B cell (primary cell): ENCODE results near the gene ATP10A.

ENCODE experiments used
- EZH2 ChIP-seq: IDR thresholded peaks from 2 replicates; pipeline ENCODE4 v1.6.1; 2012; ENCODE audit warnings: borderline replicate concordance, low read depth, mild to moderate bottlenecking, moderate library complexity, low read length; ENCODE audit not compliant: insufficient read depth, poor library complexity, severe bottlenecking
- TF ChIP-seq, protein P1 (sequence below): fragments of 200-600 bp; IDR thresholded peaks from one replicate; pipeline ENCODE4 v1.8.0; 2022; ENCODE audit warnings: antibody characterized with exemption, mild to moderate bottlenecking

DNA sequence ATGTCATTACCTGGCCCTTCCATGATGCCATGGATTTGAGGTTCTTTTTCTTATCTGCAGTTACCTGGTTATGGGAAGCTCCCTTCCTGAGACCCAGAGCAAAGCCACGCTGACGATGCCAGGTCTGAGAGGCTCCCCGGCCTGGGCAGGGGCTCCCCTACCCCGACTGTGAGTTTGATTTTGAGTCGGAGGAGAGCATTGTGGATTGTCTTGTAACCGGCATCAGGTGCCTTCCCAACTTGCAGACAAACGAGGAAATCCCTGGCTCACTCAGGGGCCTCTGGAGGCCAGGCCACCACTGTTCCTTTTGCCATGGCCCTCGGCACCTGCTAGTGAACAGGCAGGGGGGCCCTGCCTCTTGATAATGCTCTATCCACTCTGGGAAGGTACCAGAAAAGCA is 151.4 kb downstream of the ATP10A start:
- TF ChIP-seq, protein P1, sequence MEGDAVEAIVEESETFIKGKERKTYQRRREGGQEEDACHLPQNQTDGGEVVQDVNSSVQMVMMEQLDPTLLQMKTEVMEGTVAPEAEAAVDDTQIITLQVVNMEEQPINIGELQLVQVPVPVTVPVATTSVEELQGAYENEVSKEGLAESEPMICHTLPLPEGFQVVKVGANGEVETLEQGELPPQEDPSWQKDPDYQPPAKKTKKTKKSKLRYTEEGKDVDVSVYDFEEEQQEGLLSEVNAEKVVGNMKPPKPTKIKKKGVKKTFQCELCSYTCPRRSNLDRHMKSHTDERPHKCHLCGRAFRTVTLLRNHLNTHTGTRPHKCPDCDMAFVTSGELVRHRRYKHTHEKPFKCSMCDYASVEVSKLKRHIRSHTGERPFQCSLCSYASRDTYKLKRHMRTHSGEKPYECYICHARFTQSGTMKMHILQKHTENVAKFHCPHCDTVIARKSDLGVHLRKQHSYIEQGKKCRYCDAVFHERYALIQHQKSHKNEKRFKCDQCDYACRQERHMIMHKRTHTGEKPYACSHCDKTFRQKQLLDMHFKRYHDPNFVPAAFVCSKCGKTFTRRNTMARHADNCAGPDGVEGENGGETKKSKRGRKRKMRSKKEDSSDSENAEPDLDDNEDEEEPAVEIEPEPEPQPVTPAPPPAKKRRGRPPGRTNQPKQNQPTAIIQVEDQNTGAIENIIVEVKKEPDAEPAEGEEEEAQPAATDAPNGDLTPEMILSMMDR = no peak
- no peak for TF ChIP-seq EZH2
